GM18907 (cell line): Measurements from ENCODE around the gene PDZD2.

Experiments used
- ATAC-seq: cut with Tn5 transposase; IDR thresholded peaks from one replicate; pipeline ENCODE4 v1.9.1; 2021; ENCODE audit warnings: mild to moderate bottlenecking, moderate library complexity; ENCODE audit not compliant: unreplicated experiment

PDZD2 gene

GRCh38 chr5:32156635-32157034 lies 517.7 kb downstream of the PDZD2 start:
- ATAC-seq = no peak

- no peak for ATAC-seq
Measured at GRCh38 chr5:32157078-32157477, 518.1 kb downstream of the PDZD2 start.

- no peak for ATAC-seq
Measured at GRCh38 chr5:32158679-32158975, 519.7 kb downstream of the PDZD2 start.

GRCh38 chr5:32159328-32160072 lies 520.6 kb downstream of the PDZD2 start:
- no peak for ATAC-seq

- no peak for ATAC-seq
Measured at GRCh38 chr5:32160228-32160627, 521.3 kb downstream of the PDZD2 start.
